Mucosa of rectum (tissue), 2 donors: ENCODE results near the gene INTU.

ENCODE experiments used
- H3K27ac ChIP-seq, 2 donors: one replicate each; pipeline ENCODE4 v1.7.0; 2013; ENCODE audit warnings: inconsistent platforms in 2 of 2, low read depth in 2 of 2, low read length in 2 of 2
- H3K27me3 ChIP-seq, 2 donors: one replicate each; pipeline ENCODE4 v1.7.0; 2013; ENCODE audit warnings: low read length in 2 of 2; ENCODE audit not compliant: control insufficient read depth in 2 of 2, insufficient read depth in 2 of 2
- H3K36me3 ChIP-seq, 2 donors: one replicate each; pipeline ENCODE4 v1.7.0; 2013; ENCODE audit warnings: low read length in 2 of 2; ENCODE audit not compliant: control insufficient read depth in 2 of 2, insufficient read depth in 2 of 2
- H3K4me1 ChIP-seq, 2 donors: one replicate each; pipeline ENCODE4 v1.7.0; 2013; ENCODE audit warnings: low read length in 2 of 2, mild to moderate bottlenecking in 1 of 2; ENCODE audit not compliant: control insufficient read depth in 2 of 2, insufficient read depth in 2 of 2
- H3K4me3 ChIP-seq, 2 donors: one replicate each; pipeline ENCODE4 v1.7.0; 2013; ENCODE audit warnings: low read length in 2 of 2
- H3K9ac ChIP-seq, 2 donors: one replicate each; pipeline ENCODE4 v1.7.0; 2013; ENCODE audit warnings: low read length in 2 of 2, low read depth in 1 of 2, mild to moderate bottlenecking in 1 of 2
- H3K9me3 ChIP-seq, 2 donors: one replicate each; pipeline ENCODE4 v1.7.0; 2013; ENCODE audit warnings: low read length in 2 of 2; ENCODE audit not compliant: control insufficient read depth in 2 of 2
- donor health status: healthy.
- donor health status: Normal muscosa, but diverticular disease.

Gene INTU

GRCh38 chr4:127772769-127773671, 140.3 kb downstream of the INTU start:
- Histone ChIP-seq H3K9ac (no peak overlapping the region), H3K27me3 (peaks cover 0 to 3% of the 10 kb centered on the region in 2 donors), H3K27ac (no peak overlapping the region), H3K36me3 (no peaks in the 10 kb centered on the region), H3K4me3 (no peak overlapping the region), H3K4me1 (no peaks in the 10 kb centered on the region), H3K9me3 (no peaks in the 10 kb centered on the region)

DNA sequence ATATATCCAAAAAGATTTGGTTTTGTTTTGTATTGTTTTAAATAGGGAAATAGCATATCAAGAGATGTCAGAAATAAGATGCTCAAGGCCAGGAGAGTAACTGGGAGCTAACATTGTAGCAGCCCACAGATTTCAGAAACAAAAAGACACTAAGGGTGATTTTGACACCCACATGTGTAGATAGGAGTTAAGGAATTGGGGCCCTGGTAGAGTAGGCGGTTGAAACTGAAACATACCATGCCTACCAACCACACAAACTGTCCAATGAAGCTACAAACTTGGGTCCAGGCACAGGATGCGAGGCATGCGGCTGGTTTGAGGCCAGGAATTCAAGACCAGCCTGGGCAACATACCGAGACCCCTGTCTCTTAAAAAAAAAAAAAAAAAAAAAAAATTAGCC, 143.1 kb downstream of the INTU start:
- Histone ChIP-seq H3K36me3 (no peaks in the 10 kb centered on the region), H3K27ac (no peak overlapping the region), H3K4me3 (no peak overlapping the region), H3K27me3 (peaks cover 0 to 3% of the 10 kb centered on the region in 2 donors), H3K4me1 (no peaks in the 10 kb centered on the region), H3K9me3 (no peaks in the 10 kb centered on the region), H3K9ac (no peak overlapping the region)
